GM21786 (cell line): ENCODE results near the gene AJUBA.
"Not testable (repeated sequence)": the region's sequence is repeated elsewhere in the genome, so short reads cannot be mapped to it uniquely, and the experiment has no call there.

ENCODE experiments used
- ATAC-seq: cut with Tn5 transposase; IDR thresholded peaks from one replicate; pipeline ENCODE4 v1.9.1; 2021; ENCODE audit not compliant: unreplicated experiment

The AJUBA gene

GRCh38 chr14:22981090-22981875, 1.1 kb downstream of the AJUBA start:
- ATAC-seq: no peak

DNA sequence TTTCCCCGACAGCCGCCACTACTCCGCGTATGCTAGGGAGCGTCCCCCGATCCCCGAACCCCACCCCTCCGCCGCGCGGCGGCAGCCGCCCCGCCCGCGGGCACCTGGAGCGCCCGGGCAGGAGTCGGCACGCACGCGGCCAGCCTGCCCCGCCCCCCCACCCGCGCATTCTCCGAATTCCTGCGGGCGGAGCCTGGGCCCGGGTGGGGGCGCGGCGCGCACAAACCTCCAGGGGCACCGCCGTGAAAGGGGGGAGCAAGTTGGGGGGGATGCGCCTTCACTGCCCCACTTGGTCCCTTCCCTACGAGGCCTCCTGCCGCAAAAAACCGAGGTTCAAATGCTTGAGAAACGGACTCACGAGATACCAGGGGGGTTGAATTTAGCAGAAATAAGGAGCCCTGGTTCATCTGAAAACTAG, 1.7 kb downstream of the AJUBA start:
- ATAC-seq: no peak

DNA sequence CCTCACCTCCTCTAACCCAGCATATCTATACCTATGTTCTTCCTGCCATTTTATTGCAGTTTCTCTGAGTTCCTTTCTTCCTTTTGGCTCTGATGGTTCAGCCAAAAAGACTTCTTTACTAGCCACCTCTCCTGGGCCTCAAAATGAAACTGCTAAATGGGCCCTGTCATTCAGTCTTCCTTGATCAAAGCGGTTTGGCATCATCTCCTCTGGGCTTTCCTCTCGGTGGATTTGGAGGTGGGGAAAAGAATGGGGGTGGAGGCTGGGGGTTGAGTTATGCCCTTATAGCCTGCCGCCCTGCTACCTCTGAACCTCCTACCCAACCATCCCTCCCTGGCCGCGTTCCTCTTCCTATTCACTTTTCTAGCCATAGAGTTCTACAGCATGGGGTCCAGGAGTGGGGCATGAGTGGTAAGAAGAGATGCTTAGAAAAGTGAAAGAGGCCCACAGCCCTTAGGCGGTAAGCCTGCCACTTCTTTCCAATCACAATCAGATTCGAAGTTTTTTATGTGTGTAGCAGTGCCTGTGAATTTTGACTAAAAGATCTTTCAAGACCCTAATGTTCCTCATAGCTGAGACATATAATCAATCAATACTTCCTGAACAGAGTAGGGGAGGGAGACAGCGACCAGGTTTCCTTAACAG, 2.5 kb downstream of the AJUBA start:
- ATAC-seq: no peak

DNA sequence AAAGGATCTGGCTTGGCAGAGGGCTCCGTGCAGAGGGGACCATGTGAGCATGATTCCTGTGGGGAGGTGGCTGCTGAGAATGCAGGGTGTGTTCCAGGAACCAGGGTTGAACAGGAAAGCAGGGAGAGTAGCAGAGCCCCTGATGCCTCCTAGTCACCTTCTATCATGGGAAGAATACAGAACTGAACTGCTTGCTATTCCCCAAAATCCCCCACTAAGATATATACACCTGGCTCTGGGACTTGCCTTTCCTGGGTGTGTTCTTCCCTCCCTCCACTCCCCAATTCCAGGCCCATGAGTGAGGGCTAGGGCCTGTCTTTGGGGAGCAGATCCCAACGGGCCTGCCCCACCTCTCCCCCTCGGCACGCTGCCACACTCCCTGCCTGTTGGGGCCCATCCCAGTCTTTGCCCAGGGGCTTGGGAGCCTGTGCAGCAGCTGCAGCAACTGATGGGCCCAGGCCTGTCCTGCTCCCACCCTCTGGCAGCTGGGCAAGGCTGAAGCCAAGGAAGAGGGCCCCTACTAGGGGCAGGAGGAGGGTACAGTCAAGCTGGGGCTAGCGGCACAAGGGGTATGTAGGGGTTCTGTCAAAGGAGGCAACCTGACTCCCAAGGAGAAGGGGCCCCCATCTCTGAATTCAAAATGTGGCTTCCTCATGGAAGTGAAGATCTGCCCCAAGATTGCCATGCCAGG, 3.2 kb downstream of the AJUBA start:
- ATAC-seq: no peak

GRCh38 chr14:22978487-22978837, 3.9 kb downstream of the AJUBA start:
- ATAC-seq: no peak

DNA sequence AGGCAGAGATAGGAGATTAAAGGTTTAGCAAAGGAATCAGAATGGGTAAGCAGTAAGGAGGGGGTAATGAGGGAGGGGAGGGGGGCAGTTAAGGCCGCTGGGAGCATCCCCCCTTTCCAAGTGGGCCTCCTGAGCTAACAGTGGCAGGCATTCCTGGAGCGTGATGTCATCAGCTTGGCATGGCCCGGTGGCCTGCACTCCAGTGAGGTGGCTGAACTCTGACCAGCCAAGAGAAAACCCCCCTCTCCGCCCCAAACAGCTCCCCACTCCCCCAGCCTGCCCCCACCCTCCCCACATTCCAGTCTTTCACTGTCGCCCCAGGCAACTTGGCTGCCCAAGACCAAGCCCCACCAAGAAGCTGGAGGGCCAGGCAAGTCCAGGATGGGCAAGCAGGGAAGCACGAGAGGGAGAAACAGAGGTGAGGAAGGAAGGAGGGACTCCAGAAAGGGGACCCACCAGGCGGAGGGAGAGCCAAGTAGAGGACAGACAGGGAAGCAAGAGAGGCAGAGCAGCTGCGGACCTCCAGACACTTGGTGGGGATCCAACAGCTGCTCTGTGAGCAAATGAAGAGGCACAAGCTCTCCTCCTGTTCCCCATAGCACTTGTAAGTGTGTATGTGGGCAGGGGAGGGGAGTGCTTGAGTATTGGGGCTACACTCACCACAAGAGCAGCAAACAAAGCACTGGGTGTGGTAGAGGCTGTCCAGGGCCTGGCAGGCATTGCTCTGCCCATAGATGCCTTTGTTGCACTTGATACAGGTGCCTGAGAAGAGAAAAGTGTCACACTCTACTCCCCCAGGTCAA, 4.5 kb downstream of the AJUBA start:
- ATAC-seq: no peak

GRCh38 chr14:22977434-22977683, 5.0 kb downstream of the AJUBA start:
- ATAC-seq: no peak

DNA sequence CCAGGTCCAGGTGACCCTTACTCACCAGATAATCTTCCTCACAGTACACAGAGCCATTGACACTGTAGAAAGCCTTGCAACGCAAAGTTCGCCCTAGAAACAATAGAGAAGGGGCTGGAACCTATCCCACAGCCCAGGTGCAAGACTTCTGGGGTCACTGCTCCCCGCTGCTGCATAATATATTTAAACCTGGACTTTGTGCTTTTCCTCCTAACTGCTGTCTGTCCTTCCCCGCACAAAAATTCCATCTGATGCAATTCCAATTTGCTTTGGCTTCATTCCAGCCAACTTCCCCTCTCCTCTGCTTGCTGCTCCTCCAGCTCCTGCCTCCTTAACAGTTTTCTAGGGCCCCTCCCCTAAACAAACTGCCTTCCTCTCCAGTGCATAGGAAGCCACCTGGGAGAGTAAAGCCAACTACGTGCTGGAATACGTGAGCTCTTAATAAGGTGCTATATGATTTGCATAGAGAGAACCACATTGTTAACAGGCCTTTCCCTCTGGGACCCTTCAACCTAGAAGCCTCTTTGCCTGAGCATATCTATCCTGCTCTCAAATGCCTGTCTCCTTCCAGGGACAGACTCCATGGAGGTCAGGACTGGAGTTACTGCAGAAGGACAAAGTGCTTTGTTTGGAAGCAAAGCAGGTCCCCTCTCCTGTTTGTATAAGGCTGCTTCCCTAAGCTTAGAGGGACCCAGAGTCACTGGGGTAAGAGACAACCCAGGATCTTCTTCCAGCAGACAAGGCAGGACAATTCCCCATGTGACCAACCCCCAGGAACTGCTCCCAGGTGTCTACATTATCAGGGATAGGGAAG, 5.5 kb downstream of the AJUBA start:
- ATAC-seq: no peak

DNA sequence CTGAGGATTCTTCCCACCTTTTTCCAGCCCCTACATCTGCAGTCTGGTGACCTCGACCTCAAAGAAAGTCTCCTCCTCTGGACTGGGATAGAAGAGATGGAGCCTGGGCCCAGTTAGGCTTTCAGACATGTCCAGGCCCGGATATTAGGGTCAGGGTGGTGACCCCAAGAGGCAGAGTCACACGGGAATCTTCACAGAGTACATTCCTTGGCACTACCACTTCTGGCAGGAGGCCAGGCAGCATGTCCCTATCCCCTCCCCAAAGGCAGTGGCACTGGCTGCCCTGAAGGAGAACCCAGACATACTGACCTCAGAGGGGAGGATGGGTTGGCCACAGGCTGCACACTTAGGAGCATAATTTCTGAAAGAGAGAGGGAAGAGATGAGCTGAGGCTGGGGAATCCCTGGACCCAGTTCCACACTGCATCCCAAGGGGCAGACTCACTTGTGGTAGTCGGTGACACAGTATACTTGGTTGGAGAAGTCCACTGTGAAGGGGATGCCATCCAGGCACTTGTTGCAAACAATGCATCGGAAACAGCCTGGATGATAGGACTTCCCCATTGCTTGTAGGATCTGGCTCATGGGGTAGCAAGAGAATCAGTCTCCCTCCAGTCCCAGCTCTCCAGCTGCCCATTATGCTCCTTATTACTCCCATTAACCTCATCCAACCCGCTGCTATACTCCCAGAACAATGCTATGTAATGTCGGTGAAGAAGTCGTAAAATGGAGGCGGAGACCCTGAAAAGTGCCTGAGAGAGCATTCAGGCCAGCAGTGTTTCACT, 7.6 kb downstream of the AJUBA start:
- no peak for ATAC-seq

DNA sequence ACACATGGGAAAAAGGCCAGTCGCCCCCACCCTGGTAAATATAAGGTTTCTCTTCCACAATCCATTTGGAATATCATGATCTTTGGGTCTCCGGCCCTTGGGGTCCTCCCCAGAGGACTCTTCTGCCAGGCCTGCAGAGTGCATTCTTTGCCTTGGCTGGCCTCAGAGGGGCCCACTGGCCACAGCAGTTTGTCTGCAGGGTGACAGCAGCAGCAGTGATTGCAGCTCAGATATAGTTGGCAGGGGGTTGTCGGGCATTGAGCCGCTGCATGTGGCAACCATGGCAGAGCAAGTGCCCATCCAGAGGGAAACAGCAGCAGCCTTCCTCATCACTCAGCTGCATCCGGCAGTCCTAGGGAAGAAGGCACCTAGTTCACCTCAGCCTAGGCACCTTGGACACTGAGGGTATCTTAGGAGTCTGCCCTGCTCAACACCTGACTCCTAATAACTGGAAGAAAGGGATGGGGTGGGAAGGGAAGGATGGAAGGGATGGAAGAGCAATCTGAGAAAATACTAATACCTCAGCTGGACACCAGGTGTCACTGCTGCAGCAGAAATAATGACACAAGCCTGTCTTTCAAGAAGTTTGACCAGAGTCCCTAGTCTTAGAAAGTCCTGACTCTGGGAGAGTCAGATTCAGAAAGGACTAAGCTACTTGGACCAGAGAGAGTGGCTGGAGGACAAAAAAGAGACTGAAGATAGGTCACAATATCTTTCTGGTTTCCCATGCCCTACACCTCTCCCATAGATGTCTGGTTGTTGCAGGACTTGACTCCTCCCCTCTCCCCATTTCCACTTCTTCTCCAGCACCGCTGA, 8.9 kb downstream of the AJUBA start:
- no peak for ATAC-seq

- ATAC-seq: no peak
These were observed 9.9 kb downstream of the AJUBA start for GRCh38 chr14:22972313-22972930.

- no peak for ATAC-seq
These were observed 11.2 kb downstream of the AJUBA start for GRCh38 chr14:22971152-22971551.

- ATAC-seq: no peak
These were observed 15.5 kb downstream of the AJUBA start for GRCh38 chr14:22966783-22967269.

- not testable (repeated sequence) for ATAC-seq
These were observed 16.2 kb downstream of the AJUBA start for GRCh38 chr14:22965916-22966782.

GRCh38 chr14:22962061-22962676, 20.2 kb downstream of the AJUBA start:
- no peak for ATAC-seq

DNA sequence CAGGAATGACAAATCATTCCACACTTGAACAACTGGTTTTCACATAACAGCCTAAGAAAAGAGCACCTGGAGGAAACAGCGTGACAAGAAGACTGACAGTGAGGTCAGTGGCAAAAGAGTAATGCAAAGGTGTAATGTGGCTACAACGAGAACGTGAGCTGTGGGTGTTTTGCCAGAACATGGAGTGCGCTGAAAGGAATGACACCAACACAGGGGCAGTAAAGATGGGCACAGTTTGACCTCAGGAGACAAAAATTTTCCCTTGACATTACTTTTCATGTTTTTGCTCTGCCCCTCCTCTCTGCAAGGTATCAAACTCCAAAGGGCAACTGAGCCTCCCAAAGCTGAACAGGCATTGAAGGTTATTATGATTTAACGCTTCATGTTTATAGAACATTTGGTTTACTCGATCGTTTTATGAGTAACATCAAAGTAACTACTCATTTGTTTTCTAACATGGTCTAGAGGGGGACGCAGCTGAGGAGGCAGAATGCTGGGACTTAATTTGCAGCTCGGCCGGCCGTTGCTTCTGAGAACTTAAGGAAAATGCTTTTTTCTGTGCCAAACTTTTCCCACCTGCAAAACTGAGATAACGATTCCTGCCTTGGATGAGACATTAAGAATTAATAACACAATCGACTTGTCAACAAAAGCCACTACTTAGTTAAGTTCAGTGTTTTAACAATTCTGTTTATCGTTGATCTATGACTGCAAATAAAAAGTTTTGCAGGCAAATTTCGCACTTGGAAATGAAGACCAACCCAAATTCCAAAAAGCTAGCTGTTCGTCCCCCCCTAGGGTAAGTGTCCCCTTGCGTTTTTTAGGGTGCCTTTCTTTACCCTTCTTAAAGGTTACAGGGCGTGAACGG, 26.4 kb downstream of the AJUBA start:
- ATAC-seq: no peak
